ENCODE measurements around the gene EGFR.
"Not testable (repeated sequence)": the region's sequence is repeated elsewhere in the genome, so short reads cannot be mapped to it uniquely, and the experiment has no call there.

Gene EGFR

DNA sequence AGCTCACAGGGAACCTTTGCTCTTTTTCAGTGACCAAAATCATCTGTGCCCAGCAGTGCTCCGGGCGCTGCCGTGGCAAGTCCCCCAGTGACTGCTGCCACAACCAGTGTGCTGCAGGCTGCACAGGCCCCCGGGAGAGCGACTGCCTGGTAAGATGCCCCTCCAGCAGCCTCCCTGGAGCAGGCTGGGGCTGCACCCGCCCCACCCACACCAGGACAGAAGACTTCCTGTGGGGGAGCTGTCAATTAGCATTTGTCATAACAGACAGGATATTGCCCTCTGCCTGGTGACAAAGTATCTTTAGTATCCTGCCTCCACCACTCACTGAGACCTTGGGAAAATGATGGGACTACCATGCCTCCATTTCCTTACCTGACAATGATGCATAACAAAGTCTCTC is 133.7 kb downstream of the EGFR start:
- no peak for DNase-seq

DNA sequence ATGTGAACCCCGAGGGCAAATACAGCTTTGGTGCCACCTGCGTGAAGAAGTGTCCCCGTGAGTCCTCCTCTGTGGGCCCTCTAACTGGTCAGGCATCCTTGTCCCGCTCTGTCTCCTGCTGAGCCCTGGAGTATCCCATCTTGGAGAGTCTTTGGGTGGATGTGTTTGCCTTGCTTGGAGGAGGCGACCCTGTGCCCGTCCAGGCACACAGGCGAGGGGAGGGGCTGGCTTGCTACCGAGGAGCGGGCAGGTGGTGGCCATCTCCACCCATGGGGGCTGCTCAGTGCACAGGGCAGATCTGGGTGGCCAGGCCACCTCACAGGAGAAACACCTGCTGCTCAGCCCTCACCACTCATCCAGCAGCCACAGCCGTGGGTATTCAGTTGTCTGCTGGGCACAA is 135.3 kb downstream of the EGFR start:
- no peak for DNase-seq

DNA sequence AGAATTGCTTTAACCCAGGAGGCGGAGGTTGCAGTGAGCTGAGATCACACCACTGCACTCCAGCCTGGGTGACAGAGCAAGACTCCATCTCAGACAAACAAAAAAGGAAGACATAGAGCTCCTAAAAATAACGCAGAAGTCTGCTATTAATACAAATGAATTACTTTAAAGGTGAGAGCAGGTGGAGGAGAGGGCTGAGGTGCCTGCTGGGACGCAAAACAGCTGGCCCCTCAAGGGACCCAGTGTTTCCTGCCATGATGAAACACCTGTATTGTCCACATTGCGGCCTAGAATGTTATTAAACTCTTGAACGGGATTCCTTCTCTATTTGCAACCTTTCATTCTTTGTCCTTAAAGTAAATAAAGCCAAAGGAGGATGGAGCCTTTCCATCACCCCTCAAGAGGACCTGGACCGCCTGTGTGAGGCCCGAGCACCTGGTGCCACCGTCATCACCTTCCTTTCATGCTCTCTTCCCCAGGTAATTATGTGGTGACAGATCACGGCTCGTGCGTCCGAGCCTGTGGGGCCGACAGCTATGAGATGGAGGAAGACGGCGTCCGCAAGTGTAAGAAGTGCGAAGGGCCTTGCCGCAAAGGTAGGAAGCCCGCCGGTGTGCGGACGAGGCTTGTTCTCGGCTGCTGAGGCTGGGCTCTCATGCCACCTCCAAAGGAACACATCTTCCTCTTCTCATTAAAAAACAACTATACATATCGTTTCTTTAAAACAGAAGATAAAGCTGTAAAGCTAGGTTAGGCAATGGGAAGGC is 136.7 kb downstream of the EGFR start:
- no peak for DNase-seq

DNA sequence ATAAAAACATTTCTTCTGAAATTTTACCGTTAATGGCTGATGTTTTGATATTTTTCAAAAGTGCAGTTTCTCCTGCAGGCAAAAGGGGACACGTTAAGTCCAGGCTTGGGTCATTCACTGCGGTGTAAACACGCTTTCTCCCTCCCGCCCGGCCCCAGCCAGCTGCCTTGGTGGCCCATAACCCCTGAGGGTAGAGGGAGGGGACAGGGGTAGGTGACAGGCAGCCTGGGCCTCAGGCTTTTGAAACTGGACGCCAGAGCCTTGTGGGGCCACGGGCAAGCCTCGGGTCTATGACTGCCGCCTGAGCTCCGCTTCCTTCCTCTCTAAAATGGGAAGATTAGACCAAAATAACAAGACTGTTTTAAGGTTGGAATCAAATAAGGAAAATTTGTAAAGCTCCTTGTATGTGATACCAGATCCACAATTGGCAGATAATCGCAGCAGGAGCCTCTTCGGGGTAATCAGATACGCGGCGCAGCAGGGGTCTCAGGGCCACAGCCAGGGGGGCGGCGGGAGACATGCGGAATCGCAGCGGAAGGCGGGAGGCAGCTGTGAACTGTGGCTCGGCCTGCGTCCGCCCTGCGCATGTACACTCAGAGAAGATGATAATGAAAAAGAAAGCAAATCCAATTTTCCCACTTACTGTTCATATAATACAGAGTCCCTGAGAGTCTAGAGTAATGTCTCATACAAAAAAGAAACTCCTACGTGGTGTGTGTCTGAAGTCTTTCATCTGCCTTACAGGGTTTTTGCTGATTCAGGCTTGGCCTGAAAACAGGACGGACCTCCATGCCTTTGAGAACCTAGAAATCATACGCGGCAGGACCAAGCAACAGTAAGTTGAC is 138.3 kb downstream of the EGFR start:
- no peak for DNase-seq

DNA sequence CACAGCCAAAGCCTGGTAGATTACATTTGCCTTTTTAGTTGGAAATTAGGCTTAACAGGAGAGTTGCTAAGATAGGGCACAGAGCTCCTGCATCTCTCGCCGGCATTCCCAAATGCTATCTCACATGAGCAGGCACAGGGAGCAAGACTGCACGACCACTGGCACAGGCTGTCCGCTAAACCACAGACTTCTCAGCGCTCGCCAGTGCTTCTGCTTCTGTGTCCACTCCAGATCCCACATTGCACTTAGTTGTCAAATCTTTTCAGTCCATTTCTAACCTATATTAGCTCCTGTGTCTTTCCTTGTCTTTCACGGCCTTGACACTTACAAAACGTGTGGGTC is 138.9 kb downstream of the EGFR start:
- DNase-seq: no peak

DNA sequence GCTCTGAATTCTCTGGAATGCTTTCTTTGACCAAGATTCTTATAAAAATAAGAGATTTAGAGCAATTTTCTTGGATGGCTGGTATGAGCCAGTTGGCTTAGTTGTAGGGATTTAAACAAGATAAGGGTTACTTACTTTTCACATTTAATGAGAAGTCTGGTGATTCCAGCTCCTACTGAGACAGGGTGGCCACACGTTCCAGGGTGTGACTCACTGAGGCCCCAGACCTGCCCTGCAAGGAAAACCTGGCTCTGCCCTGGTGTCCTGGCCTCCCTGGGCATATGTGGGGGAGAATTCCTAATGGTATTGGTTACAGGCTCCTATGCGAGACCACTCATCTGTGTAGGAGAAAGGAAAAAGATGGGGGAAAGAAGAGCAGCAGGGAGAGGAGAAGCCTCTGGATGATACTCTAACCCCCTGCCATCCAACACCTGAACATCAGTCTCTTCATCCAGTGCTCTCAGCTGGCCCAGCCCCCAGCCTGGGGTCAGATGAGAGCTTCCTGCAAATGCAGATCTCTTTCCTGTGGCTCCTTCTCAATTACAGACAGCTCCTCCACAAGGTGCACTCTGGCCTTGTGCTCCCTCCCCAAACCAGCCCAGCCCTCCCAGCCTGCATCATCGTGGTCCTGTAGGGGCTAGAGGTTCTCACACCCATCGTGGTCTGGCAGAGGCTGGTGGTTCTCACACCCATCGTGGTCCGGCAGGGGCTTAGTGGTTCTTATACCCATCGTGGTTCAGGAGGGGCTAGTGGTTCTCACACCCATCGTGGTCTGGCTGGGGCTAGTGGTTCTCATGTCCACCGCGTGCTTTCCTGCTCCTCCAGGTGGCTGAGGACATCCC is 139.9 kb downstream of the EGFR start:
- no peak for DNase-seq

DNA sequence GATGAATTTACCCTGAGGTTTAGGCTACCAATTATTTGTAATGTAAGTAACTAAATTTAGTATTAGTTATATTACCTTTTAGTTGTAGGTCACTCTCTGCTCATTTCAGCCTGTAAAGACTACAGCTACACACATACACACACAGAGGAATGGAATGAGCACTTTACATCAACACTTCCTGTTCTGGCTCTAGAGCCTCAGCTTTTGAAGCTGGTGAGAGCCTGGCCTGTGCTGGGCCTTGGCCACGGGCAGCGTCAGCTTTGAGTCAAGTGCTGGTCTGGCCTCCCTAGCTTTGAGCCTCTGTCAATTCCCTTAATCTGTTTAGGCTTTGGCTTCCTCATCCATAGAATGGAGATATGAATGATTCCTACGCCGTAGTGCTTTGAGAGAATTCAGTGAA is 141.7 kb downstream of the EGFR start:
- DNase-seq: no peak

DNA sequence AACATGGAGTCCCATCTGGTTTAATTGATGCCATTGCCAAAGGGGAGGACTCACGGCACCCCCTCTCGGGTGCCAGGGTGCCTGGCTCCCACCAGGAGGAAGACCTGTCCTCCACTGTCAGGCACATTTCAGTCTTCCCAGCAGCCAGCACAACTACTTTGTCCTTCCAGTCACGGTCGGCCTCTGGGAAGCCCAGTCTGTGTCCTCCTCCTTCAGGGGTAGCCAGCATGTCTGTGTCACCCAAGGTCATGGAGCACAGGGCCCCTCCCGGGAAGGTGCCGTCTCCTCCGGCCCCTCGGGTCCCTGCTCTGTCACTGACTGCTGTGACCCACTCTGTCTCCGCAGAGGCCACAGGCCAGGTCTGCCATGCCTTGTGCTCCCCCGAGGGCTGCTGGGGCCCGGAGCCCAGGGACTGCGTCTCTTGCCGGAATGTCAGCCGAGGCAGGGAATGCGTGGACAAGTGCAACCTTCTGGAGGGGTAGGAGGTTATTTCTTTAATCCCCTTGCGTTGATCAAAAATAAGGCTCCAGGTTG is 142.4 kb downstream of the EGFR start:
- DNase-seq: no peak

DNA sequence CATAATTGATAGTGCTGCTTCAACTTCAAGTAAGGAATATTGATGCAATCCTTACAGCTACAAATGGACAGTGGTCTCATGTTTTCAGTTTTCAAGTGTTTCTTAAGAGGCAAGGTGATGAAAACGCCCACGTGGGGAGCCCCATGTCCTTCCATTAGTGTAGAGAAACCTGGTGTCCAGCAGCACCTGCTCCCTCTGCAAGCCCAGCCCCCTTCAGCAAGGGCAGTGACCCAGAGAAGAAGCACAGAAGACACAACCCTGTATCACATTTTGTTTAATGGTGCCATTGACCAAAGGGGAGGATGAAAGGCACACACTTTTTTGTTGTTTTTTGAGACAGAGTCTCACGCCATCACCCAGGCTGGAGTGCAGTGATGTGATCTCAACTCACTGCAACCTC is 143.7 kb downstream of the EGFR start:
- DNase-seq: no peak

DNA sequence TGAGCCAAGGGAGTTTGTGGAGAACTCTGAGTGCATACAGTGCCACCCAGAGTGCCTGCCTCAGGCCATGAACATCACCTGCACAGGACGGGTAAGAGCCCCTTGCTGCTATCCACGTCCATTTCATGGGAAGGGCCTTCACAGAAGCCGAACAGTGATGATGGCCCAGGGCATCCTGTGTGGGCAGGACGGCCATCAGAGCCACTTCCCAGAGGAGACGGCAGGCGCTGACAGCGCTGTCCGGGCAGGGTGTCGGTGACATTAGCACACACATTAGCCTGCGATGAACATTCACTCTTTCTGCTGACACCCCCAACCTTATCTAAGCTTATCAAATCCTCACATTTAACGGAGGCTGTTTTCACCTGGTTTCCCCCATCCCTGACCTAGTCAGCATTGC is 144.9 kb downstream of the EGFR start:
- DNase-seq: no peak

DNA sequence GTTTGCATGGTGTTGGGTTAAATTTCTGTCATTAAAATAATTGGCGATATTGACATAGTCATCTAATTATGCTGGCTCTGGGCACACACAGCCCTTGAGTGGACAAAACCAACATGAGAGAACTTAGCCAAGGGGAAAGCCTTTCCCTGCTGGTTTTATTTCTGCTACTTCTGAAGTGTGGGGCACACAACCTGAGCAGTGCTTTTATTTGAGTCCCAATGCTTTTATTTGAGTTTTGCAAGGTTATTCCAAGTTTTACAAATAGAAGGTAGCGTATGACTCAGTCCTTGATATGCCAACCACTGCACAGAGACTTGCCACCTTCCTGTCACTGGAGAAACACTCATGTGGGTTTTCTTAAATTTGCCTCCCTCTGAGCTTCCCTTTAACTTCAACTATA is 145.7 kb downstream of the EGFR start:
- DNase-seq: no peak

DNA sequence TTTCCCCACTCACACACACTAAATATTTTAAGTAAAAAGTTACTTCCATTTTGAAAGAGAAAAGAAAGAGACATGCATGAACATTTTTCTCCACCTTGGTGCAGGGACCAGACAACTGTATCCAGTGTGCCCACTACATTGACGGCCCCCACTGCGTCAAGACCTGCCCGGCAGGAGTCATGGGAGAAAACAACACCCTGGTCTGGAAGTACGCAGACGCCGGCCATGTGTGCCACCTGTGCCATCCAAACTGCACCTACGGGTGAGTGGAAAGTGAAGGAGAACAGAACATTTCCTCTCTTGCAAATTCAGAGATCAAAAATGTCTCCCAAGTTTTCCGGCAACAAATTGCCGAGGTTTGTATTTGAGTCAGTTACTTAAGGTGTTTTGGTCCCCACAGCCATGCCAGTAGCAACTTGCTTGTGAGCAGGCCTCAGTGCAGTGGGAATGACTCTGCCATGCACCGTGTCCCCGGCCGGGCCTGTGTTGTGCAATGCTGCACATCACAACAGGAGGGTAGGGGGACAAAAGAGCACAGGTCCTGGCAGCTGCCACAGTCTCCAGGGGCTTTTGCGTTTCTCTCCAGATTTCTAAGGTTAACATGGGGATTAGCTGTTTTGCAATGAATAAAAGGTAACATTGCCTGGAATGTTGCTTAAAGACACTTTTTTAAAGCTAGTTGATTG is 146.5 kb downstream of the EGFR start:
- no peak for DNase-seq

DNA sequence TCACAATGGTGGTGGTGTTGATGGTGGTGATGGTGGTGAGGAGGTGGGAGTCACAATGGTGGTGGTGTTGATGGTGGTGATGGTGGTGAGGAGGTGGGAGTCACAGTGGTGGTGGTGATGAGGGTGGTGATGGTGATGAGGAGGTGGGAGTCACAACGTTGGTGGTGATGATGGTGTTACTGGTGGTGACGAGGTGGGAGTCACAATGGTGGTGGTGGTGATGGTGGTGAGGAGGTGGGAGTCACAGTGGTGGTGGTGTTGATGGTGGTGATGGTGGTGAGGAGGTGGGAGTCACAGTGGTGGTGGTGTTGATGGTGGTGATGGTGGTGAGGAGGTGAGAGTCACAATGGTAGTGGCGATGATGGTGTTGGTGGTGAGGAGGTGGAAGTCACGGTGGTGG is 148.5 kb downstream of the EGFR start:
- not testable (repeated sequence) for DNase-seq

DNA sequence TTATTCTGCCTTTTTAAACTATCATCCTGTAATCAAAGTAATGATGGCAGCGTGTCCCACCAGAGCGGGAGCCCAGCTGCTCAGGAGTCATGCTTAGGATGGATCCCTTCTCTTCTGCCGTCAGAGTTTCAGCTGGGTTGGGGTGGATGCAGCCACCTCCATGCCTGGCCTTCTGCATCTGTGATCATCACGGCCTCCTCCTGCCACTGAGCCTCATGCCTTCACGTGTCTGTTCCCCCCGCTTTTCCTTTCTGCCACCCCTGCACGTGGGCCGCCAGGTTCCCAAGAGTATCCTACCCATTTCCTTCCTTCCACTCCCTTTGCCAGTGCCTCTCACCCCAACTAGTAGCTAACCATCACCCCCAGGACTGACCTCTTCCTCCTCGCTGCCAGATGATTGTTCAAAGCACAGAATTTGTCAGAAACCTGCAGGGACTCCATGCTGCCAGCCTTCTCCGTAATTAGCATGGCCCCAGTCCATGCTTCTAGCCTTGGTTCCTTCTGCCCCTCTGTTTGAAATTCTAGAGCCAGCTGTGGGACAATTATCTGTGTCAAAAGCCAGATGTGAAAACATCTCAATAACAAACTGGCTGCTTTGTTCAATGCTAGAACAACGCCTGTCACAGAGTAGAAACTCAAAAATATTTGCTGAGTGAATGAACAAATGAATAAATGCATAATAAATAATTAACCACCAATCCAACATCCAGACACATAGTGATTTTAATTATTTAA is 151.7 kb downstream of the EGFR start:
- DNase-seq: no peak

DNA sequence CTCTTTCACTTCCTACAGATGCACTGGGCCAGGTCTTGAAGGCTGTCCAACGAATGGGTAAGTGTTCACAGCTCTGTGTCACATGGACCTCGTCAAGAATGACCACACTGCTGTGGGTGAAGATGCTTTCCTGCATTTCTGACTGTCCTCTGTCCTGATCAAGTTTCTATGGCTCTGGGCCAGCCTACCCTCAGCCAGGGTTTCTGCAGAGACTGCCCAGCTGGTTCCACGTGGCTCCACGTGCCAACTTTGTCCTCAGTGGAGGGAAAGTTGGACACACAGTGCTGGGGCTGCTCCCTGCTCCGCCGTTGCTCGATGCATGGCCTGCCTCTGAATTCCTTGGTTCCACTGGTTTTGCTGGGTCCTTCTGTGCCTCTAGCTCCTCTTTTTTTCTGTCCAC is 152.3 kb downstream of the EGFR start:
- no peak for DNase-seq

DNA sequence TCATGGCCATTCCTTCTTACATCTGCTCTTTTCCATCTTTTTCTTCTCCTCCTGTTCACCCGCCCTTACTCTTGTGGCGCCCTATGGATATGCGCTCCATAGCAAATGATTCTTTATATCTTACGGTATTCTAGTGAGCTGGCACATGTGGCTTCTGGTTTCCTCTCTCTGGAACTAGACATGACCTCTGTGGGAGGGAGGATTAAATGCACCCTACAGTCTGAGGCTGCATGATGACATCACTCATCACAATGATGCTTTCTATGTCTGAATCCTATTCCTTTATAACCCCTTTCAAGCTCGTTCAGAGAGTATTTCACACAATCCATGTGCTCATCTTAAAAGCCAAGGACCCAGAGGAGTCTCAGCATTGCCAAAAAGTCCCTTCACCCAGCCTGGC is 153.3 kb downstream of the EGFR start:
- DNase-seq: no peak

DNA sequence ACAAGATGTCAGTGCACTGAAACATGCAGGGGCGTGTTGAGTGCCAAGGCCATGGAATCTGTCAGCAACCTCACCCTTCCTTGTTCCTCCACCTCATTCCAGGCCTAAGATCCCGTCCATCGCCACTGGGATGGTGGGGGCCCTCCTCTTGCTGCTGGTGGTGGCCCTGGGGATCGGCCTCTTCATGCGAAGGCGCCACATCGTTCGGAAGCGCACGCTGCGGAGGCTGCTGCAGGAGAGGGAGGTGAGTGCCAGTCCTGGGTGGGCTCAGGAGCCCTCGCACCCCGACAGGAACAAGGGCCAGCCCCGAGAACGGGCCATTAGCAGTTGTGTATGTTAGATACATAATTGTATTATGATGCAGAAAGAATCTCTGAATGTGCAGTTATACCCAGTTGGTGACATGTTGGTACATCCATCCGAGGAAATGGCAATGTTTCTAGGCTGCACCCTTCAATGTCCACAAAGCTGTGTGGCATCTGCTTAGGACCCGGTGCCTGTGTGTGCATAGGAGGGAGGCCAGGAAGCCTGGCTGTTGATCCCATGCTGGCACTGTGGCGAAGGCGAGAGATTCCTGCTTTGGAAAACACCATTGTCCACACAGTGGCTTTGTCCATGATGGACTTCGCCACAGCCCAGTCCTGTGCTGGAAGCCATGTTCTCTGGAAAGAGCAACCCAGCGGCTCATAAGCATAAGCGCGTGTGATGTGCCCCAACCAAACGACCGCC is 154.2 kb downstream of the EGFR start:
- no peak for DNase-seq

DNA sequence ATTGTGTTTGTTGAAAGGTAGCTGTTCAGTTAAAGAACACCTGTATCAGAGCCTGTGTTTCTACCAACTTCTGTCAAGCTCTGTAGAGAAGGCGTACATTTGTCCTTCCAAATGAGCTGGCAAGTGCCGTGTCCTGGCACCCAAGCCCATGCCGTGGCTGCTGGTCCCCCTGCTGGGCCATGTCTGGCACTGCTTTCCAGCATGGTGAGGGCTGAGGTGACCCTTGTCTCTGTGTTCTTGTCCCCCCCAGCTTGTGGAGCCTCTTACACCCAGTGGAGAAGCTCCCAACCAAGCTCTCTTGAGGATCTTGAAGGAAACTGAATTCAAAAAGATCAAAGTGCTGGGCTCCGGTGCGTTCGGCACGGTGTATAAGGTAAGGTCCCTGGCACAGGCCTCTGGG is 154.9 kb downstream of the EGFR start:
- no peak for DNase-seq

DNA sequence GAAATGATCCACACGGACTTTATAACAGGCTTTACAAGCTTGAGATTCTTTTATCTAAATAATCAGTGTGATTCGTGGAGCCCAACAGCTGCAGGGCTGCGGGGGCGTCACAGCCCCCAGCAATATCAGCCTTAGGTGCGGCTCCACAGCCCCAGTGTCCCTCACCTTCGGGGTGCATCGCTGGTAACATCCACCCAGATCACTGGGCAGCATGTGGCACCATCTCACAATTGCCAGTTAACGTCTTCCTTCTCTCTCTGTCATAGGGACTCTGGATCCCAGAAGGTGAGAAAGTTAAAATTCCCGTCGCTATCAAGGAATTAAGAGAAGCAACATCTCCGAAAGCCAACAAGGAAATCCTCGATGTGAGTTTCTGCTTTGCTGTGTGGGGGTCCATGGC is 155.6 kb downstream of the EGFR start:
- DNase-seq: no peak

DNA sequence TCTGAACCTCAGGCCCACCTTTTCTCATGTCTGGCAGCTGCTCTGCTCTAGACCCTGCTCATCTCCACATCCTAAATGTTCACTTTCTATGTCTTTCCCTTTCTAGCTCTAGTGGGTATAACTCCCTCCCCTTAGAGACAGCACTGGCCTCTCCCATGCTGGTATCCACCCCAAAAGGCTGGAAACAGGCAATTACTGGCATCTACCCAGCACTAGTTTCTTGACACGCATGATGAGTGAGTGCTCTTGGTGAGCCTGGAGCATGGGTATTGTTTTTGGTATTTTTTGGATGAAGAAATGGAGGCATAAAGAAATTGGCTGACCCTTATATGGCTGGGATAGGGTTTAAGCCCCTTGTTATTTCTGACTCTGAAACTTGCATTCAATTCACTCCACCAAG is 156.0 kb downstream of the EGFR start:
- DNase-seq: no peak

DNA sequence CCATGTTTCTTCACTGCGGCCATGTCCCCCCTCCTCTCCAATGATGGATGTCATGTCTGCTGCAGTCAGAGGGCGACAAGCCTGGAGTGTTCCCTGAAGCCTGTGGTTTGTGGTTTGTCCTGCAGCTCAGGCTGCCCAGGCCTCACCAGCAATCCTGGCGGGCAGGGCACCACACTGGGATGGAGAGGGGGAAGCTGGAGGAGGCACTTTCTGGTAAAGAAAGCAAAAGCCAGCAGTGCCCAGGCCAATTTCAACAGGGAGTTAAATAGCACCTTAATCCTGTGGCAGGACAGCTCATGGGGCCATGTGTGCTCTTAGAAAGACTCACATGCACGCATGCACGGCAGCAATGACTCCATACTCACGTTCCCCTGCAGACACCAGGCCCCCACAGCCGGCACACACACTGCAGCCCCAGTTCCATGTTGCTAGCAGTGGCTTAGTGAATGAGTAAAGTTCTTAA is 158.3 kb downstream of the EGFR start:
- no peak for DNase-seq

All from bone marrow (tissue), 2 donors.